Right hindlimb (tissue), 1 donor: ENCODE results near the gene IVD.
A peak's percentile ranks its signal among the peaks of the same experiment; 100 is the strongest.

ENCODE experiments used
- DNase-seq: peaks from one replicate; pipeline ENCODE4 v3.0.0-alpha.2; 2018

The IVD gene

GRCh38 chr15:40416056-40416455, 10.5 kb downstream of the IVD start:
- DNase-seq, result no peak

- DNase-seq, result no peak
Observed at GRCh38 chr15:40418126-40418525, 12.5 kb downstream of the IVD start.

- no peak for DNase-seq
Observed at GRCh38 chr15:40420071-40420713, 14.6 kb downstream of the IVD start.

GRCh38 chr15:40420793-40421192, 15.2 kb downstream of the IVD start:
- no peak for DNase-seq

- peak; percentile 84 for DNase-seq
Observed at GRCh38 chr15:40421246-40422157, 15.9 kb downstream of the IVD start.

GRCh38 chr15:40424483-40425115, 19.0 kb downstream of the IVD start:
- DNase-seq, result peak; percentile 68

GRCh38 chr15:40425681-40426080, 20.1 kb downstream of the IVD start:
- DNase-seq, result no peak

- no peak for DNase-seq
Observed at GRCh38 chr15:40427188-40427587, 21.6 kb downstream of the IVD start.

GRCh38 chr15:40428185-40428584, 22.6 kb downstream of the IVD start:
- no peak for DNase-seq

- no peak for DNase-seq
Observed at GRCh38 chr15:40429068-40429710, 23.6 kb downstream of the IVD start.

GRCh38 chr15:40430271-40430805, 24.7 kb downstream of the IVD start:
- no peak for DNase-seq

GRCh38 chr15:40435023-40435709, 29.6 kb downstream of the IVD start:
- no peak for DNase-seq

GRCh38 chr15:40435710-40436089, 30.1 kb downstream of the IVD start:
- DNase-seq, result no peak

- no peak for DNase-seq
Observed at GRCh38 chr15:40436116-40436891, 30.7 kb downstream of the IVD start.

- no peak for DNase-seq
Observed at GRCh38 chr15:40436892-40437751, 31.5 kb downstream of the IVD start.

- DNase-seq, result no peak
Observed at GRCh38 chr15:40437752-40438687, 32.4 kb downstream of the IVD start.

- DNase-seq, result no peak
Observed at GRCh38 chr15:40438712-40439111, 33.1 kb downstream of the IVD start.

GRCh38 chr15:40439461-40439959, 33.9 kb downstream of the IVD start:
- no peak for DNase-seq
